WERI-Rb-1 (cell line): ENCODE results near the gene HTR3A.

Source experiments
- DNase-seq: peaks from one replicate; pipeline ENCODE4 v3.0.0-alpha.2; 2020
- H3K27ac ChIP-seq: fragments of 250-450 bp; sonication (Bioruptor Pico); 2 replicates; pipeline ENCODE4 v1.5.1; 2020; ENCODE audit warnings: mild to moderate bottlenecking, moderate library complexity
- H3K27me3 ChIP-seq: fragments of 250-450 bp; sonication (Bioruptor Pico); 2 replicates; pipeline ENCODE4 v1.5.1; 2021; ENCODE audit warnings: mild to moderate bottlenecking, low read depth, moderate library complexity; ENCODE audit not compliant: insufficient read depth, severe bottlenecking
- H3K36me3 ChIP-seq: fragments of 250-450 bp; sonication (Bioruptor Pico); 2 replicates; pipeline ENCODE4 v1.5.1; 2020; ENCODE audit warnings: mild to moderate bottlenecking, moderate library complexity
- H3K4me3 ChIP-seq: 2 replicates; pipeline ENCODE4 v1.5.1; 2011; ENCODE audit warnings: low read depth, mild to moderate bottlenecking, control low read depth, low read length
- H3K9me3 ChIP-seq: fragments of 250-450 bp; sonication (Bioruptor Pico); 2 replicates; pipeline ENCODE4 v1.5.1; 2021; ENCODE audit warnings: mild to moderate bottlenecking, moderate library complexity; ENCODE audit not compliant: severe bottlenecking
- CTCF ChIP-seq: IDR thresholded peaks from 2 replicates; pipeline ENCODE4 v1.5.1; 2011; ENCODE audit warnings: low read depth, mild to moderate bottlenecking, control low read depth, inconsistent platforms, low read length

HTR3A gene

GRCh38 chr11:113984781-113985180 is 9.9 kb downstream of the HTR3A start:
- Histone ChIP-seq H3K27ac (no peak overlapping the region), H3K36me3 (no peaks in the 10 kb centered on the region), H3K4me3 (no peak overlapping the region), H3K9me3 (no peaks in the 10 kb centered on the region), H3K27me3 (no peaks in the 10 kb centered on the region)
- no peak for DNase-seq
- no peak for TF ChIP-seq CTCF

GRCh38 chr11:113985906-113986305 is 11.0 kb downstream of the HTR3A start:
- Histone ChIP-seq H3K36me3 (no peaks in the 10 kb centered on the region), H3K9me3 (no peaks in the 10 kb centered on the region), H3K27me3 (no peaks in the 10 kb centered on the region), H3K27ac (no peak overlapping the region), H3K4me3 (no peak overlapping the region)
- no peak for DNase-seq
- TF ChIP-seq CTCF: no peak

DNA sequence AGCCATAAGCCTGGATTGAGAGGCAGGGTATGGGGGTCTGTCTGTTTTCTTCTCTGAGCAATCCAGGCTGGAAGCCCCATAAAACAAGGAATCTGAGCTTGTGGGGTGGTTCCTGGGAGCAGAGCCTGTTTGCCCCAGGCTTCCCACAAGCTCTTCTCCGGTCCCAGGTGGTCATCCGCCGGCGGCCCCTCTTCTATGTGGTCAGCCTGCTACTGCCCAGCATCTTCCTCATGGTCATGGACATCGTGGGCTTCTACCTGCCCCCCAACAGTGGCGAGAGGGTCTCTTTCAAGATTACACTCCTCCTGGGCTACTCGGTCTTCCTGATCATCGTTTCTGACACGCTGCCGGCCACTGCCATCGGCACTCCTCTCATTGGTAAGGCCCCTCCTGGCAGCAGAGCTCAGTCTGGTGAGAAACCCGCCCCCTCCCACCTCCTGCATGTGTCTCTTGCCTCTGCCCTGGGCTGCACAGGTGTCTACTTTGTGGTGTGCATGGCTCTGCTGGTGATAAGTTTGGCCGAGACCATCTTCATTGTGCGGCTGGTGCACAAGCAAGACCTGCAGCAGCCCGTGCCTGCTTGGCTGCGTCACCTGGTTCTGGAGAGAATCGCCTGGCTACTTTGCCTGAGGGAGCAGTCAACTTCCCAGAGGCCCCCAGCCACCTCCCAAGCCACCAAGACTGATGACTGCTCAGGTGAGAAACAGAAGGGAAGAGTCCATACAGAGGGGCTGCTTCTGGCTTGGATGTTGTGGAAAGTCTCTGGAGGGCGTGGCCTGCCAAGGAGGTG is 11.6 kb downstream of the HTR3A start:
- Histone ChIP-seq H3K4me3 (no peak overlapping the region), H3K27ac (no peak overlapping the region), H3K27me3 (no peaks in the 10 kb centered on the region), H3K36me3 (no peaks in the 10 kb centered on the region), H3K9me3 (no peaks in the 10 kb centered on the region)
- TF ChIP-seq CTCF: no peak
- DNase-seq: no peak

DNA sequence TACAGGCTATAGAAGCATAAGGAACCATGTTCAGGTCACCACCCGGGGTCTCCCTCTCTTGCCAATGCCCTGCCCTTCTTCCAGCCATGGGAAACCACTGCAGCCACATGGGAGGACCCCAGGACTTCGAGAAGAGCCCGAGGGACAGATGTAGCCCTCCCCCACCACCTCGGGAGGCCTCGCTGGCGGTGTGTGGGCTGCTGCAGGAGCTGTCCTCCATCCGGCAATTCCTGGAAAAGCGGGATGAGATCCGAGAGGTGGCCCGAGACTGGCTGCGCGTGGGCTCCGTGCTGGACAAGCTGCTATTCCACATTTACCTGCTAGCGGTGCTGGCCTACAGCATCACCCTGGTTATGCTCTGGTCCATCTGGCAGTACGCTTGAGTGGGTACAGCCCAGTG is 14.5 kb downstream of the HTR3A start:
- no peak for DNase-seq

GRCh38 chr11:113989916-113990315 is 15.0 kb downstream of the HTR3A start:
- DNase-seq: no peak
- no peak overlapping the region for H3K4me3 ChIP-seq
- H3K36me3 ChIP-seq: no peaks in the 10 kb centered on the region; the same call in 1 of the 2 replicates
- no peaks in the 10 kb centered on the region for H3K9me3 ChIP-seq
- no peak for TF ChIP-seq CTCF
- no peaks in the 10 kb centered on the region for H3K27me3 ChIP-seq
- H3K27ac ChIP-seq: no peak overlapping the region

More for the DNA sequence above, 14.5 kb downstream of the HTR3A start:
- Histone ChIP-seq H3K27me3 (no peaks in the 10 kb centered on the region), H3K27ac (no peak overlapping the region), H3K36me3 (no peaks in the 10 kb centered on the region; the same call in 1 of the 2 replicates), H3K9me3 (no peaks in the 10 kb centered on the region), H3K4me3 (no peak overlapping the region)
- no peak for TF ChIP-seq CTCF

DNA sequence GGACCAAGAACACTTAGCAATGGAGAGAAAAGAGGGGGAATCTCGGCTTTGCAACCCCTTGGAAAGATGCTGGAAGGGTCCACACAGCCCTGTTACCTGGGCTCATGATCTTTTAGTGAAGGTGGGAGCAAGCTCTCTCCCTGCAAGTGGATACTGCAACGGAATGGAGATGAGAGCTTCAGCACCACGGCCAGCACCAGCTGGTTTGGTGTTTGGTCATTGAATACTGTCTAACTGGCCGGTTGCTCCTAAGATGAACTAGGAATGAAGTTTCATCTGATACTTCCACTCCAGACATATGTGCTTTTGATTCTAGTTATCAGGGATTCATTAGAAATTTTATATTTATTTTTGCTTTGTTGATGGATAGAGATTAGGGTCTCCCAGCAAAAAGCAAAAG is 16.3 kb downstream of the HTR3A start:
- H3K4me3 ChIP-seq: no peak overlapping the region
- no peak overlapping the region for H3K27ac ChIP-seq
- H3K36me3 ChIP-seq: no peaks in the 10 kb centered on the region; the same call in 1 of the 2 replicates
- no peak for TF ChIP-seq CTCF
- no peaks in the 10 kb centered on the region for H3K27me3 ChIP-seq
- no peaks in the 10 kb centered on the region for H3K9me3 ChIP-seq
- DNase-seq: no peak
